Neural progenitor cell (in vitro differentiated cells): Measurements from ENCODE around the gene KCTD4.

Source experiments
- EZH2 ChIP-seq: fragments of 200-600 bp; sonication (generic); IDR thresholded peaks from 2 replicates; pipeline ENCODE4 v1.6.1; 2017; ENCODE audit warnings: antibody characterized with exemption, mild to moderate bottlenecking, moderate library complexity
- EZH2phosphoT487 ChIP-seq: fragments of 200-600 bp; sonication (generic); IDR thresholded peaks from 2 replicates; pipeline ENCODE4 v1.6.1; 2017; ENCODE audit warnings: antibody characterized with exemption
- TF ChIP-seq, protein P1 (sequence below): fragments of 200-600 bp; sonication (generic); IDR thresholded peaks from 2 replicates; pipeline ENCODE4 v1.5.1; 2017; ENCODE audit warnings: antibody characterized with exemption, mild to moderate bottlenecking

DNA sequence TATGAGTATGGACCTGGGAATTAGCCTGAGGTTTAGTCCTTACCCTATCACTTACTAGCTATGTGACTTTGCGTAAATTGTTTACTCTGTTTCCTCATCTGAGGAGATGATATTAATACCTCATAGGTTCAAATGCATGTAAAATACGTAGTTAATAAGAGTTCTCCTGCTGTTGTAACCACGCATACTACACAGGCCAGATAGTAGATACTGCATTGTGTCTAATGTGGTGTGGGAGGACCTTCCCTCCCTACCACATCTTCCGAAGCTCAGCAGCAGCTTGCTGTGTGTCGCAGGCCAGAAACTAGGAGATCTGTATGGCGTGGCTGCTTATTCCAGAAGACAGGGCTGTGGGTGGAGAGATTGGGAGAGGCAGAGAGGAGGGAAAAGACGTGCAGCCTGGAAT lies 57.5 kb downstream of the KCTD4 start:
- TF ChIP-seq, protein P1, sequence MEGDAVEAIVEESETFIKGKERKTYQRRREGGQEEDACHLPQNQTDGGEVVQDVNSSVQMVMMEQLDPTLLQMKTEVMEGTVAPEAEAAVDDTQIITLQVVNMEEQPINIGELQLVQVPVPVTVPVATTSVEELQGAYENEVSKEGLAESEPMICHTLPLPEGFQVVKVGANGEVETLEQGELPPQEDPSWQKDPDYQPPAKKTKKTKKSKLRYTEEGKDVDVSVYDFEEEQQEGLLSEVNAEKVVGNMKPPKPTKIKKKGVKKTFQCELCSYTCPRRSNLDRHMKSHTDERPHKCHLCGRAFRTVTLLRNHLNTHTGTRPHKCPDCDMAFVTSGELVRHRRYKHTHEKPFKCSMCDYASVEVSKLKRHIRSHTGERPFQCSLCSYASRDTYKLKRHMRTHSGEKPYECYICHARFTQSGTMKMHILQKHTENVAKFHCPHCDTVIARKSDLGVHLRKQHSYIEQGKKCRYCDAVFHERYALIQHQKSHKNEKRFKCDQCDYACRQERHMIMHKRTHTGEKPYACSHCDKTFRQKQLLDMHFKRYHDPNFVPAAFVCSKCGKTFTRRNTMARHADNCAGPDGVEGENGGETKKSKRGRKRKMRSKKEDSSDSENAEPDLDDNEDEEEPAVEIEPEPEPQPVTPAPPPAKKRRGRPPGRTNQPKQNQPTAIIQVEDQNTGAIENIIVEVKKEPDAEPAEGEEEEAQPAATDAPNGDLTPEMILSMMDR, result no peak
- TF ChIP-seq EZH2phosphoT487, result no peak
- TF ChIP-seq EZH2, result no peak
